K562 (cell line): Measurements from ENCODE around the gene DNMT3A. TPM values are rescaled to one million over a fixed set of nuclear protein-coding genes. Genes with fewer than 3 reads are reported as not detected.

ENCODE experiments used
- ARID1B ChIP-seq: fragments of 450-650 bp; IDR thresholded peaks from 2 replicates; pipeline ENCODE4 v1.6.1; 2016; ENCODE audit warnings: antibody characterized with exemption, mild to moderate bottlenecking, inconsistent platforms
- BCL6 ChIP-seq: fragments of 250-450 bp; sonication (Bioruptor Pico); IDR thresholded peaks from 2 replicates; pipeline ENCODE4 v1.4.0; 2020
- EGR1 ChIP-seq: fragments of 450-650 bp; conservative IDR thresholded peaks from 2 replicates; pipeline ENCODE4 v1.6.1; 2017; ENCODE audit warnings: mild to moderate bottlenecking
- FOXK2 ChIP-seq, 2 experiments: fragments of 450-650 bp; IDR thresholded peaks in 1 of 2; conservative IDR thresholded peaks in 1 of 2; 2 replicates each; pipeline ENCODE4 v1.6.1; 2016; ENCODE audit warnings: low read depth in 2 of 2, mild to moderate bottlenecking in 1 of 2
- L3MBTL2 ChIP-seq: fragments of 450-650 bp; IDR thresholded peaks from 2 replicates; pipeline ENCODE4 v1.6.1; 2016; ENCODE audit warnings: mild to moderate bottlenecking, moderate library complexity
- LCOR ChIP-seq: sonication (generic); formaldehyde crosslinking; IDR thresholded peaks from 2 replicates; pipeline ENCODE4 v1.8.0; 2022; ENCODE audit warnings: mild to moderate bottlenecking, missing genetic modification reagents
- MBD1 ChIP-seq: fragments of 250-450 bp; sonication (Bioruptor Pico); IDR thresholded peaks from 2 replicates; pipeline ENCODE4 v1.8.0; 2022; ENCODE audit warnings: inconsistent platforms
- MTF1 ChIP-seq: fragments of 250-450 bp; sonication (Bioruptor Pico); IDR thresholded peaks from 2 replicates; pipeline ENCODE4 v1.9.0; 2021; ENCODE audit warnings: moderate library complexity, mild to moderate bottlenecking, inconsistent platforms, borderline replicate concordance
- NCOA4 ChIP-seq: fragments of 450-650 bp; IDR thresholded peaks from 2 replicates; pipeline ENCODE4 v1.6.1; 2018; ENCODE audit warnings: mild to moderate bottlenecking; ENCODE audit not compliant: partially characterized antibody
- NR1H2 ChIP-seq: sonication (generic); formaldehyde crosslinking; IDR thresholded peaks from 2 replicates; pipeline ENCODE4 v1.4.0; 2020; ENCODE audit warnings: mild to moderate bottlenecking, missing genetic modification reagents
- POLR2A ChIP-seq: fragments of 450-650 bp; conservative IDR thresholded peaks from 2 replicates; pipeline ENCODE4 v1.6.1; 2016
- POLR2H ChIP-seq: IDR thresholded peaks from 2 replicates; pipeline ENCODE4 v1.6.1; 2016; ENCODE audit warnings: missing genetic modification characterization, low read depth, mild to moderate bottlenecking, control low read depth, missing compliant biosample characterization, moderate library complexity
- PTBP1 ChIP-seq: fragments of 200-400 bp; formaldehyde crosslinking; IDR thresholded peaks from 2 replicates; pipeline ENCODE4 v1.6.1; 2017; ENCODE audit warnings: low read depth, low read length
- SMAD4 ChIP-seq: fragments of 250-450 bp; sonication (Bioruptor Pico); conservative IDR thresholded peaks from 2 replicates; pipeline ENCODE4 v1.8.0; 2021; ENCODE audit warnings: inconsistent platforms, mild to moderate bottlenecking, moderate library complexity
- TAF9B ChIP-seq: fragments of 450-650 bp; IDR thresholded peaks from 2 replicates; pipeline ENCODE4 v1.6.1; 2018; ENCODE audit warnings: mild to moderate bottlenecking; ENCODE audit not compliant: partially characterized antibody
- TCF15 ChIP-seq: fragments of 250-450 bp; sonication (Bioruptor Pico); IDR thresholded peaks from 2 replicates; pipeline ENCODE4 v1.8.0; 2022; ENCODE audit warnings: moderate library complexity, mild to moderate bottlenecking, inconsistent platforms
- TEAD4 ChIP-seq, 2 experiments: sonication (generic) in 1 of 2; formaldehyde crosslinking in 1 of 2; IDR thresholded peaks; 2 replicates each; pipeline versions ENCODE4 v1.6.1 to v1.8.0; 2012 to 2022; ENCODE audit warnings: borderline replicate concordance in 1 of 2, inconsistent platforms in 1 of 2, low read length in 1 of 2, mild to moderate bottlenecking in 1 of 2, missing genetic modification reagents in 1 of 2
- UBTF ChIP-seq, 2 experiments: IDR thresholded peaks; 2 replicates each; pipeline ENCODE4 v1.6.1; 2012; ENCODE audit warnings: improper control_type of control experiment in 2 of 2, low read depth in 2 of 2, low read length in 2 of 2, borderline replicate concordance in 1 of 2
- ZBTB7A ChIP-seq: IDR thresholded peaks from 2 replicates; pipeline ENCODE4 v1.6.1; 2011; ENCODE audit warnings: low read depth, mild to moderate bottlenecking, low read length, moderate library complexity, borderline replicate concordance; ENCODE audit not compliant: control insufficient read depth
- ZNF280A ChIP-seq: fragments of 450-650 bp; IDR thresholded peaks from 2 replicates; pipeline ENCODE4 v1.6.1; 2018; ENCODE audit warnings: mild to moderate bottlenecking, low read depth; ENCODE audit not compliant: partially characterized antibody
- ZNF41 ChIP-seq: fragments of 250-450 bp; sonication (Bioruptor Pico); conservative IDR thresholded peaks from 2 replicates; pipeline ENCODE4 v1.4.0; 2020; ENCODE audit warnings: mild to moderate bottlenecking
- ZNF707 ChIP-seq: fragments of 250-450 bp; sonication (Bioruptor Pico); conservative IDR thresholded peaks from 2 replicates; pipeline ENCODE4 v1.8.0; 2022; ENCODE audit warnings: inconsistent platforms, mild to moderate bottlenecking, moderate library complexity
- ZNF766 ChIP-seq: fragments of 200-800 bp; sonication (Bioruptor generic); conservative IDR thresholded peaks from 2 replicates; pipeline ENCODE4 v1.6.1; 2016; ENCODE audit warnings: missing genetic modification characterization, missing compliant biosample characterization
- polyA plus RNA-seq, 8 experiments: library from polyadenylated mRNA; depleted of rRNA in 4 of 8; stranded (reverse) in 5 of 8; unstranded in 3 of 8; fragments of >200 nt; fragmentation: Nextera tagmentation in 2 of 8; fragmentation: Illumina TruSeq in 1 of 8; extraction: Ambion mirVana in 2 of 8; extraction: Trizol in 1 of 8; gene quantifications; 2 replicates each; pipeline versions ENCODE4 v1.2.1 to v1.2.3, GENCODE V29; 2011 to 2014; ENCODE audit warnings: inconsistent platforms in 1 of 8, missing spikeins in 1 of 8
- total RNA-seq, 7 experiments: library from RNA; depleted of rRNA in 6 of 7; stranded (reverse); fragments of >200 nt in 6 of 7; fragmentation: Illumina TruSeq in 2 of 7; extraction: Trizol in 2 of 7; gene quantifications; 2 replicates each; pipeline versions ENCODE4 v1.2.1 to v1.2.3, GENCODE V29; 2011 to 2021; ENCODE audit warnings: low replicate concordance in 1 of 7

DNMT3A gene
- total and polyA plus RNA-seq, 9 of the 15 experiments (the other 6 are each of a cell fraction or from before 2014, with no cell fraction given) = 3.0 to 16.0 (median 6.1) TPM

GRCh38 chr2:25340181-25340921 lies 1.4 kb downstream of the DNMT3A start (continued):
- no peak for TF ChIP-seq LCOR (CRISPR knock-in tag)
- TF ChIP-seq NCOA4 = no peak
- no peak for TF ChIP-seq MBD1
- TF ChIP-seq ZNF766 (CRISPR knock-in tag) = no peak
- peak; percentile 33; the same call in 1 of the 2 replicates for TF ChIP-seq ZBTB7A
- peak; percentile 49; the same call in 1 of the 2 replicates for TF ChIP-seq L3MBTL2
- TF ChIP-seq POLR2A = no peak
- TF ChIP-seq MTF1 = no peak
- TF ChIP-seq PTBP1 = no peak
- TF ChIP-seq BCL6 (CRISPR knock-in tag) = no peak
- peak; percentile 85 for TF ChIP-seq EGR1
- no peak for TF ChIP-seq ARID1B
- no peak for TF ChIP-seq TEAD4 (IDR thresholded peaks at IDR 0.05; ENCODE audit: low read length)
- no peak for TF ChIP-seq TEAD4 (CRISPR knock-in tag; IDR thresholded peaks at IDR 0.05; ENCODE audit: borderline replicate concordance)
- TF ChIP-seq TCF15 = no peak
- no peak for TF ChIP-seq SMAD4
- TF ChIP-seq FOXK2 (conservative IDR thresholded peaks at IDR 0.05 in 1 of 2, IDR thresholded peaks at IDR 0.05 in 1 of 2; ENCODE audit: low read depth in 2 of 2) = no peak
- no peak for TF ChIP-seq NR1H2 (CRISPR knock-in tag)
- TF ChIP-seq UBTF (IDR thresholded peaks at IDR 0.05; ENCODE audit: borderline replicate concordance in 1 of 2, low read depth in 2 of 2, low read length in 2 of 2) = no peak
- TF ChIP-seq ZNF41 (CRISPR knock-in tag) = no peak
- no peak for TF ChIP-seq POLR2H (tag)
- TF ChIP-seq TAF9B = no peak
- no peak for TF ChIP-seq ZNF707
- no peak for TF ChIP-seq ZNF280A
- TF ChIP-seq, all 486 proteins: peak for 7
